Effector memory CD4-positive, alpha-beta T cell (primary cell): ENCODE data around the gene VEGFB.

Experiments used
- DNase-seq, 3 donors: peaks; one replicate each; pipeline ENCODE4 v3.0.0-alpha.2; 2020
- H3K27ac ChIP-seq: 2 replicates; pipeline ENCODE4 v1.7.0; 2013; ENCODE audit warnings: mild to moderate bottlenecking, low read length, moderate library complexity; ENCODE audit not compliant: insufficient read depth, poor library complexity, severe bottlenecking
- H3K27me3 ChIP-seq: replicated peaks from 2 replicates; pipeline ENCODE4 v1.7.0; 2013; ENCODE audit warnings: mild to moderate bottlenecking, low read length; ENCODE audit not compliant: insufficient read depth, control insufficient read depth, poor library complexity, severe bottlenecking
- H3K36me3 ChIP-seq: 2 replicates; pipeline ENCODE4 v1.7.0; 2013; ENCODE audit warnings: mild to moderate bottlenecking, low read length, moderate library complexity; ENCODE audit not compliant: control insufficient read depth, insufficient read depth
- H3K4me1 ChIP-seq: 2 replicates; pipeline ENCODE4 v1.7.0; 2013; ENCODE audit warnings: low read length, mild to moderate bottlenecking; ENCODE audit not compliant: control insufficient read depth, insufficient read depth, poor library complexity, severe bottlenecking
- H3K4me3 ChIP-seq: 2 replicates; pipeline ENCODE4 v1.7.0; 2013; ENCODE audit warnings: low read length, low read depth, mild to moderate bottlenecking; ENCODE audit not compliant: insufficient read depth, poor library complexity, severe bottlenecking
- H3K9me3 ChIP-seq: 2 replicates; pipeline ENCODE4 v1.7.0; 2013; ENCODE audit warnings: mild to moderate bottlenecking, low read length, moderate library complexity; ENCODE audit not compliant: control insufficient read depth

VEGFB gene

GRCh38 chr11:64267207-64267945, 33.0 kb downstream of the VEGFB start:
- no peak for DNase-seq
- no peaks in the 10 kb centered on the region for H3K27me3 ChIP-seq
- H3K27ac ChIP-seq, result no peak overlapping the region
- H3K9me3 ChIP-seq, result no peaks in the 10 kb centered on the region
- H3K4me3 ChIP-seq, result no peak overlapping the region
- peaks cover 12% of the 10 kb centered on the region for H3K4me1 ChIP-seq
- peaks cover 6% of the 10 kb centered on the region for H3K36me3 ChIP-seq

- Histone ChIP-seq H3K9me3 (no peaks in the 10 kb centered on the region), H3K27ac (peak overlapping the region; percentile 98), H3K4me1 (peaks cover 12% of the 10 kb centered on the region), H3K4me3 (peak overlapping the region; percentile 61), H3K27me3 (no peaks in the 10 kb centered on the region), H3K36me3 (peaks cover 6% of the 10 kb centered on the region)
- DNase-seq, result no peak
These were observed 33.9 kb downstream of the VEGFB start for GRCh38 chr11:64268025-64268892.

DNA sequence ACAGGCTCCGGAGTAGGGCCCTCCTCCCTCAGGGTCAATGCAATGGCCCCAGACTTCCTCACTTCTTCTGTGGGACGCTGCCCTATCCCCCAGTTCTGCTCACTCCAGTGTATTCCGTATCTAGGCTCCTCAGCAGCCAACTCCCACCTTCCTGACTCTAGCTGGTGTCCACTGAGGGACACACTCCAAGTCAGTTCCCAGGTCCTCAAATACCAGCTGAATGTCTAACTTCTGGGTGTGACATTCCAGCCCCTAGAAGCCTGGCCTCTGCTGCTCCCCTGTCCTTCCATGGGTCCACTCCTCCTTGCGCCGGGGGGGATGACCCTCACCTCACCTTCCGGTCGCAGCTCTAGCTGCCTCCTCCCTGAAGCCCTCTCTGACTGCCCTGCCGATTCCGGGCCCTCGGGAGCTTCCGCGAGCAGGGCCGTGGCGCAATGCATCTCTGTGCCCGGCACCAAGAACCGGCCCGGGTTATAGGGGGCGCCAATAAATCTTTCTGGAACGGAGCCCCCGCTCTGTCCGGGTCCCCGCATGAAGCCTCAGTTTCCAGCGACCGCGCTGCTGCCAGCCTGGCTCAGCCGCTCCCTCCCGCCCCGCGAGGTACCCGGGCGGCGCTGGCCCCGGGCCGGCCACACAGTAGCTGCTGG, 34.6 kb downstream of the VEGFB start:
- peaks cover under 1% of the 10 kb centered on the region for H3K36me3 ChIP-seq
- H3K27ac ChIP-seq, result peak overlapping the region; percentile 98
- H3K9me3 ChIP-seq, result no peaks in the 10 kb centered on the region
- H3K4me1 ChIP-seq, result peaks cover 12% of the 10 kb centered on the region
- peak overlapping the region; percentile 61 for H3K4me3 ChIP-seq
- no peaks in the 10 kb centered on the region for H3K27me3 ChIP-seq
- no peak for DNase-seq

DNA sequence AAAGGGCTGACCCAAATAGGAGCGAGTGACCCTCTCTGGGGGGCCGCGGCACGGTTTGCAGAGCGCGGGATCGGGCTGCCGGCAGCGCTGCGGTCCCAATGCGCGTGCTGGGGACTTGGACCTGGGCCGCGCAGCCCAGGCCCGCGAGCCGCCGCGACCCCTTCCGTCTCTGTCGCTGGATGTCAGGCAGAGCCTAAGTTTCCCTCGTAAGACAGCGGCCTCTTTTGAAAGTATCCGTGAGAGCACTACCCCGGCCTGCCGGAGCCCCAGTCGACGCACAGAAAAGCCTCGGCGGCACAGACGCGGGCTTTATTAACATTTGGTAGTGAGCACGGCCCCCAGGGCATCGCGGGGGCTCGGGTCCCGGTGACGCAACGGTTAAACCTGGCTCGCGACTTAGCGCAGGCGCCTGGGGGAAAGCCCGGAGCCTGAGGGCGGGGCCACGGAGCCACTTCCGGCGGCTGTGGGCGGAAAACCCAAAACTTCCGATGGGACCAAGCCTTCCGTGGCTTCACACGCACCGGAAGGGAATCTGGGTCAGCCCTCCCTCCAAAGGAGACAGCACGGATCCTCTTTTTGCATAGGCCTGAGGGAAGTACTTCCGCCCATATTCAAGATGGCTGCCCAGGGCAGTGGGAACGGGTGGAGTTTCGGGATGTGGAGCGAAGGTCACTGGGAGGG, 35.3 kb downstream of the VEGFB start:
- Histone ChIP-seq H3K9me3 (no peaks in the 10 kb centered on the region), H3K27me3 (no peaks in the 10 kb centered on the region), H3K36me3 (no peaks in the 10 kb centered on the region), H3K4me3 (peak overlapping the region; percentile 61), H3K4me1 (peaks cover 12% of the 10 kb centered on the region), H3K27ac (peak overlapping the region; percentile 98)
- peak; percentile 96 to 97 (median 97) for DNase-seq

- Histone ChIP-seq H3K9me3 (no peaks in the 10 kb centered on the region), H3K27ac (no peak overlapping the region), H3K27me3 (no peaks in the 10 kb centered on the region), H3K4me3 (no peak overlapping the region), H3K36me3 (peaks cover 4% of the 10 kb centered on the region), H3K4me1 (peaks cover 5% of the 10 kb centered on the region)
- no peak for DNase-seq
These were observed 40.8 kb downstream of the VEGFB start for GRCh38 chr11:64275031-64275800.

DNA sequence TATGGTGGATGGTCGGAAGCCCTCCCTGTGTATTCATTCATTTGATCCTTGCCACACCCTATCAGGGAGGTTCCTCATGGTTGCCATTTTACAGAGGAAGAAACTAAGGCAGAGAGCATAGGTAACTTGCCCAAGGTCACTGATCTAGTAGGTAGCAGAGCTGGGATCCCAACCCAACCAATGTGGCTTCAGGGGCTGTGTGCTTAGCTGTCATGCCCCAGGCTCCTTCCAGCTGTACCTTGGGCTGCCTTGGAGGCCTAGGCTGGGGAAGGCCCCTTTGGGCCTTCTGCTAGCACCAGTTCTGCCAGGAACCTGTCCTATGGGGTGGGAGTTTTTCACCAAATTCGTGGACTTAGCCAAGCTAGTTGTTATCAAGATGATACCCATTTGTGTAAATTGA, 41.5 kb downstream of the VEGFB start:
- peaks cover 5% of the 10 kb centered on the region for H3K4me1 ChIP-seq
- H3K36me3 ChIP-seq, result peaks cover 4% of the 10 kb centered on the region
- H3K27ac ChIP-seq, result no peak overlapping the region
- H3K27me3 ChIP-seq, result no peaks in the 10 kb centered on the region
- H3K4me3 ChIP-seq, result no peak overlapping the region
- DNase-seq, result no peak
- no peaks in the 10 kb centered on the region for H3K9me3 ChIP-seq

DNA sequence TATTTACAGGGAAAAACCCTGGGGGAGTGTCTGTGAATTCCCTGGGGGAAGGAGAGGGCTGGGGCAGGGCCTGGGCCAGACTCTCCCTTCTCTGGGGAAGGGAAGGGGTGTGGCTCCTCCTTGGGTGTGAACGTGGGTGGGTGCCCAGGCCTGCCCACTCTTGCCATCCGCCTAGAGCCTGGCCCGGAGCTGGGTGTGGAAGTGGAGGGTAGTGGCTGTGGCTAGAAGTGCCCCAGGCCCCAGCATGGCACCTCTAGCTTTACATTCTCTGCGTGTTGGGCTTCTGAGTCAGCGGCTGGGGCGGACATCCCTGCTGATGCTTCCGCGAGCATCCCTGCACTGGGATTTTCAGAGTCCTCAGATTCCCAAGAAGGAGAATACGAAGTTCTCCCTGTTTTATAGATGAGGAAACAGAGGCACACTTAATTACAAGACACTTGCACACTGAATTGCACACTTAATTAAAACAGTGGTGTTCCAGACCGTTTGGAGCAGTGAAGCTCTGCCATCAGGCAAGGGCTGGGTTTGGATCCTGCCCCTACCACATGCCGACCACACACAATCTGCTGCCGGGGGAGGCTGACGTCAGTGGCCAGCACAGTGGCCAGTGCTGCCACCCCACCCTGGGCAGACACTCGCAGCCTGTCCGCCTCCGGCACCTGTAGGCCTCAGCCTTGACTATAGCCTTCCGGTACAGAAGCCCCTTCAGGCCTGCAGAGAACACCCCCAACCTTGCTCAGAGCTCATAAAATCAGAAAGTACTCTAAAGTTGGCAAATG, 42.5 kb downstream of the VEGFB start:
- Histone ChIP-seq H3K4me1 (peaks cover under 1% of the 10 kb centered on the region), H3K36me3 (peaks cover 4% of the 10 kb centered on the region), H3K27me3 (no peaks in the 10 kb centered on the region), H3K9me3 (no peaks in the 10 kb centered on the region), H3K4me3 (no peak overlapping the region), H3K27ac (no peak overlapping the region)
- no peak for DNase-seq

- H3K27ac ChIP-seq, result no peak overlapping the region
- H3K27me3 ChIP-seq, result no peaks in the 10 kb centered on the region
- H3K36me3 ChIP-seq, result peaks cover 10% of the 10 kb centered on the region
- no peak for DNase-seq
- peaks cover under 1% of the 10 kb centered on the region for H3K4me1 ChIP-seq
- no peak overlapping the region for H3K4me3 ChIP-seq
- no peaks in the 10 kb centered on the region for H3K9me3 ChIP-seq
These were observed 44.3 kb downstream of the VEGFB start for GRCh38 chr11:64278576-64279190.
